OCI-LY3 (cell line): ENCODE results near the gene MTA1.

Source experiments
- H2AFZ ChIP-seq: fragments of 200-600, 300-600 bp; shearing (Covaris generic); 2 replicates; pipeline ENCODE4 v1.6.0; 2014; ENCODE audit warnings: antibody characterized with exemption, low read depth, low read length
- H3K27ac ChIP-seq: fragments of 200-600, 300-600 bp; sonication (generic); 2 replicates; pipeline ENCODE4 v1.5.1; 2014; ENCODE audit warnings: mild to moderate bottlenecking, low read length, moderate library complexity, mixed read lengths
- H3K27me3 ChIP-seq: fragments of 200-600, 300-600 bp; sonication (generic); 2 replicates; pipeline ENCODE4 v1.6.1; 2014; ENCODE audit warnings: low read depth, low read length, mixed read lengths
- H3K36me3 ChIP-seq: fragments of 200-600, 300-600 bp; sonication (generic); replicated peaks from 2 replicates; pipeline ENCODE3; 2014; ENCODE audit warnings: low read depth, low read length, mixed read lengths
- H3K4me1 ChIP-seq: fragments of 300-600, 200-600 bp; sonication (generic); 2 replicates; pipeline ENCODE4 v1.6.1; 2014; ENCODE audit warnings: low read length, mixed read lengths
- H3K4me2 ChIP-seq: fragments of 200-600, 300-600 bp; sonication (generic); 2 replicates; pipeline ENCODE4 v1.6.1; 2014; ENCODE audit warnings: low read length, mixed read lengths
- H3K4me3 ChIP-seq: fragments of 300-600, 200-600 bp; sonication (generic); 2 replicates; pipeline ENCODE4 v1.5.1; 2014; ENCODE audit warnings: antibody characterized with exemption, mild to moderate bottlenecking, low read length, moderate library complexity
- H3K79me2 ChIP-seq: fragments of 300-600, 200-600 bp; shearing (Covaris generic); 2 replicates; pipeline ENCODE4 v1.6.1; 2014; ENCODE audit warnings: mild to moderate bottlenecking, low read length, mixed read lengths
- H3K9ac ChIP-seq: fragments of 300-600, 200-600 bp; shearing (Covaris generic); 2 replicates; pipeline ENCODE4 v1.6.0; 2014; ENCODE audit warnings: mild to moderate bottlenecking, low read length, moderate library complexity
- H3K9me3 ChIP-seq: fragments of 200-600, 300-600 bp; shearing (Covaris generic); 2 replicates; pipeline ENCODE4 v1.6.1; 2014; ENCODE audit warnings: low read length, mixed read lengths; ENCODE audit not compliant: insufficient read depth
- H4K20me1 ChIP-seq: fragments of 200-600, 300-600 bp; sonication (generic); 2 replicates; pipeline ENCODE4 v1.6.1; 2016; ENCODE audit warnings: low read length, mixed read lengths; ENCODE audit not compliant: insufficient read depth
- CTCF ChIP-seq: fragments of 200-600, 300-600 bp; sonication (generic); IDR thresholded peaks from 2 replicates; pipeline ENCODE4 v1.5.1; 2014; ENCODE audit warnings: antibody characterized with exemption, low read length, low read depth
- EZH2phosphoT487 ChIP-seq: fragments of 200-600 bp; shearing (Covaris generic); IDR thresholded peaks from 2 replicates; pipeline ENCODE4 v1.6.1; 2018; ENCODE audit warnings: antibody characterized with exemption, mixed run types, low read depth

Gene MTA1

GRCh38 chr14:105418269-105419194 is 1.1 kb upstream of the MTA1 start:
- peak overlapping the region; percentile 100 for H3K4me2 ChIP-seq
- H3K36me3 ChIP-seq = peaks cover 12% of the 10 kb centered on the region
- no peaks in the 10 kb centered on the region for H3K9me3 ChIP-seq
- H3K27me3 ChIP-seq = no peaks in the 10 kb centered on the region
- no peak for TF ChIP-seq CTCF
- no peak for TF ChIP-seq EZH2phosphoT487
- no peak overlapping the region for H2AFZ ChIP-seq
- peaks cover 30% of the 10 kb centered on the region for H3K4me1 ChIP-seq
- peak overlapping the region; percentile 100 for H3K4me3 ChIP-seq
- peaks cover 19% of the 10 kb centered on the region for H4K20me1 ChIP-seq
- no peak overlapping the region for H3K27ac ChIP-seq
- H3K9ac ChIP-seq = peak overlapping the region; percentile 99; the same call in 1 of the 2 replicates
- H3K79me2 ChIP-seq = peaks cover 45% of the 10 kb centered on the region

DNA sequence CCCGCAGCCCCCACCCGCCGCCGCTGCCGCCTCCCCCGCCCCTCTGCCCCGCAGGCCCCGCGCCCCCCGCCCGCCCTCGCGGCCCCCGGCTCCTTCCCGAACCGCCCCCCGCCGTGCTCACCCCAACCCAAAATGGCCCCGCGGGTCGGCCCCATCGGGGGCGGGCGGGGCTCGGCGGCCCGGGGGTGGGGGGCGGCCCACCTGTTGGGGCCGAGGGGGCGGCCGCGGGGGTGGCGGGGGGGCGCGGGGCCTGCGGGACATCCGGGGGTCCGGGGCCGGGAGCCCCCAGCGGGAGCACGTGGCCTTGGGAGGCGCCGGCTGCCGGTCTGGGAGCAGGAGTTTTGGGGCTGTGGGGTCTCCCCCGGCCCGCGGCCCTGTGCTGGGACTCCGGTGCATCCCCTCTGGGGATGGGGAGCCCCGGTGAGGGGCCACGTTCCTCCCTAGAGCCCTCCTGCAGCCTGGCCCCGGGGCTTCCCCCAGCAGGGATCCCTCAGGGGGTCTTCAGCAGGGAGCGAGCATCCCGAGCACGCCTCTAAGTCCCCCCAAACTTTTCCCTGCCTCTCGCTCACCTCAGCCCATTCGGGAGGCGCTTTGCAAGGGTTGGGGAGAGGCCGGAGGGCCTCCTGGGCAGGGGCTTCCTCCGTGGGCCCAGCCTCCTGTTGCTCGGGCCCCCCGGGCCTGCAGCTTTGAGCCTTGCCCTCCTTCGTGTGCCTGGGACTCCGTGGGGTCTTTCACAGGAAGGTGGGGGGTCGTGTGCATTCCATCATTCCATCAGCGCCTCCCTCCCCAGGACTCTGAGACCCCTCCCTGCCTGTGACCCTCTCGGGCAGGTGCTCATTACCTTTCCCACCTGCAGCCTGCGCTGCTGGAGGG is 710 bp downstream of the MTA1 start:
- H2AFZ ChIP-seq = no peak overlapping the region
- H3K4me2 ChIP-seq = peak overlapping the region; percentile 97
- peak overlapping the region; percentile 92 for H3K9ac ChIP-seq
- TF ChIP-seq CTCF (no peak), EZH2phosphoT487 (no peak)
- peaks cover 24% of the 10 kb centered on the region for H3K36me3 ChIP-seq
- H3K4me3 ChIP-seq = peak overlapping the region; percentile 83
- peaks cover 63% of the 10 kb centered on the region for H3K79me2 ChIP-seq
- H4K20me1 ChIP-seq = peaks cover 32% of the 10 kb centered on the region
- peaks cover 21% of the 10 kb centered on the region for H3K4me1 ChIP-seq
- H3K27ac ChIP-seq = peak overlapping the region; percentile 39
- H3K9me3 ChIP-seq = no peaks in the 10 kb centered on the region
- H3K27me3 ChIP-seq = no peaks in the 10 kb centered on the region

DNA sequence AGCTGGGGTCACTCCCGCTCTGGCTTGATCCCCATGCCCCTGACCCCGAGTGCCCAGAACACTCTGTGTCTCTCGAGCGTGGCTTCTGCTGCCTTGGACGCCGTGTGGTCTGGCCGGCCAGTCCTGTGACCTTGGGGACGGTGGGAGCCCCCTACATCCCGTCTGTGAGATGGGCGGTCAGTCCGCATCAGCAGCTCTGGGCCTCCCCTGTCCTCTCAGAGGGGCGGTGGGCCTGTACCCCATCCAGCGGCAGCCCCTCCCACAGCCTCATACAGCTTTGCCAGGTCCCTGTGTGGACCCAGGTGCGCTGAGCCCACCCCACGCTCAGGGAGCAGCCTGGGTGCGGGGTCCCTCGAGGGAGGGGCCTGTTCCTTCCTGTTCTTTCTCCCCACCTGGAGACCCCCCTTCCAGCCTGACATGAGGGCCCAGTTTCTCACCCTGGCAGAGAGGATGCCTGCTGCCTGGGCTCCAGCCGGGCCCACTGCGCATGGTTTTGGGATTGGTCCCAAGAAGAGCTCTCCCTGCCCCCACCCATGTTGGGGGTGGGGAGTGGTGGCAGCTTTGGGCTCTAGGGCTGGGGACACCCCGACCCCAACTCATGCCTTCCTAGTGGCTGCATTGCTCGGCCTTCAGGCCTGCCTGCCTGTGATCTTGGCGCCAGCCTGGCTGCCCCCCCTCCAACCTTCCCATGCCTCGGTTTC is 1.5 kb downstream of the MTA1 start:
- TF ChIP-seq CTCF = no peak
- no peak for TF ChIP-seq EZH2phosphoT487
- H3K4me2 ChIP-seq = peak overlapping the region; percentile 97
- no peaks in the 10 kb centered on the region for H3K27me3 ChIP-seq
- H3K79me2 ChIP-seq = peaks cover 71% of the 10 kb centered on the region
- no peak overlapping the region for H2AFZ ChIP-seq
- H3K9me3 ChIP-seq = no peaks in the 10 kb centered on the region
- peaks cover 39% of the 10 kb centered on the region for H4K20me1 ChIP-seq
- peak overlapping the region; percentile 39 for H3K27ac ChIP-seq
- peaks cover 19% of the 10 kb centered on the region for H3K4me1 ChIP-seq
- peak overlapping the region; percentile 83 for H3K4me3 ChIP-seq
- H3K9ac ChIP-seq = peak overlapping the region; percentile 92
- peaks cover 29% of the 10 kb centered on the region for H3K36me3 ChIP-seq
